Ovary (tissue), 9 donors: ENCODE measurements around the gene PTPRO. TPM values are rescaled to one million over a fixed set of nuclear protein-coding genes. Genes with fewer than 3 reads are reported as not detected.

ENCODE experiments used
- DNase-seq, 5 donors: peaks; one replicate each; pipeline ENCODE4 v3.0.0-alpha.2; 2019 to 2020
- H3K27ac ChIP-seq, 2 donors: fragments of 200-600 bp; one replicate each; pipeline versions ENCODE4 v1.5.1 to v1.8.0; 2019 to 2022
- H3K27me3 ChIP-seq: fragments of 200-600 bp; one replicate; pipeline ENCODE4 v1.8.0; 2022
- H3K36me3 ChIP-seq: fragments of 200-600 bp; sonication (generic); one replicate; pipeline ENCODE4 v1.5.1; 2019
- H3K4me1 ChIP-seq: one replicate; pipeline ENCODE4 v1.8.1; 2013; ENCODE audit warnings: mild to moderate bottlenecking, moderate library complexity; ENCODE audit not compliant: insufficient read depth
- H3K4me3 ChIP-seq: fragments of 200-600 bp; sonication (generic); one replicate; pipeline ENCODE4 v1.5.1; 2017
- H3K9me3 ChIP-seq, 2 donors: fragments of 200-600 bp in 1 of 2; sonication (generic) in 1 of 2; one replicate each; pipeline versions ENCODE4 v1.5.1 to v1.8.1; 2013 to 2019; ENCODE audit warnings: mild to moderate bottlenecking in 1 of 2, moderate library complexity in 1 of 2
- EP300 ChIP-seq: sonication (generic); formaldehyde crosslinking; IDR thresholded peaks from one replicate; pipeline ENCODE4 v1.6.1; 2017; ENCODE audit warnings: antibody characterized with exemption
- POLR2A ChIP-seq: fragments of 450-650 bp; IDR thresholded peaks from one replicate; pipeline ENCODE4 v1.6.1; 2017; ENCODE audit warnings: antibody characterized with exemption, mild to moderate bottlenecking, moderate library complexity
- WGBS, 3 donors: extraction: QIAGEN DNeasy Blood & Tissue Kit in 1 of 3; methylation state at CpG; one replicate each; pipeline versions ENCODE4 v1.1.5 to v1.1.7; 2013 to 2017; 5-methylcytosine and 5-hydroxymethylcytosine counted together
- intact Hi-C, 4 donors: fragments of 100-400 bp; cut with DNase I; formaldehyde crosslinking; loops; one replicate each; pipeline versions ENCODE4 v1.11.0 to v1.15.1; 2022 to 2023
- polyA plus RNA-seq, 2 donors: library from polyadenylated mRNA; stranded (reverse); fragments of 200-250 nt in 1 of 2; fragments of 350-450 nt in 1 of 2; fragmentation: Illumina TruSeq in 1 of 2; extraction: RNeasy Lipid Tissue Mini Kit (QIAGEN cat#74804) in 1 of 2; gene quantifications; one replicate each; pipeline ENCODE4 v1.2.3, GENCODE V29; 2013 to 2014
- total RNA-seq, 7 donors: library from RNA; depleted of rRNA in 2 of 7; stranded (reverse); fragments of >200 nt in 2 of 7; fragmentation: NEBNext Ultra II Directional in 3 of 7; extraction: Animal tissue kit (Norgen Biotek cat#: 25700) in 3 of 7; gene quantifications; one replicate each; pipeline versions ENCODE4 v1.1.0 to v1.2.4, GENCODE V29; 2016 to 2023
- TF ChIP-seq, protein P1 (sequence below), 3 donors: fragments of 450-650 bp in 2 of 3; fragments of 200-600 bp in 1 of 3; IDR thresholded peaks; one replicate each; pipeline versions ENCODE4 v1.5.1 to v1.8.0; 2016 to 2022; ENCODE audit warnings: antibody characterized with exemption in 3 of 3, mild to moderate bottlenecking in 1 of 3
- donor health status: DM: no; HTN: no; CAD: no; lungs with moderate emphysema.
- donor health status: DM: no; HTN: no; CAD: no.
- donor health status: Bipolar disorder and iron deficiency.
- donor health status: DM: yes; HTN: yes; CAD: no.
- donor health status: DM: no; HTN: no; CAD: no.
- donor health status: DM: yes; HTN: yes; CAD: no.

The PTPRO gene
- total and polyA plus RNA-seq, 9 donors: 0.30 to 3.7 (median 0.83) TPM

DNA sequence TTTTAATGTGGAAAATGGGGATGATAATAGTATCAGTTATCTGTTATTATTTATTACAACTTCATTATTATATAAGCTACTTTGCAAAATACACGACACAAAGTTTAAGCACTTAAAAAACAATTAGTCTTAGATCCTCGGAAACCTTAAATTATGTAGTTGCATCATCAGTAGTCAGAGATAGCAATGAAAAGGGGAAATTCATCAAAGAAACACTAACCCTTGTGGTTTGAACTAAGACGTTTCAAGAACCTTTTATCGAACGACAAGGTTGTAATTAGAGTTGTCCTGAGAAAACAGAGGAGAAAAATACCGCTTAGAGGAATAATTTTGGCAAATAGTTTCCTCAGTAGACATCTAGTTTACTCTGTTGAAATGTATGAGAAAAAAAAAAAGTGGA lies 198.5 kb downstream of the PTPRO start:
- TF ChIP-seq EP300: no peak
- Histone ChIP-seq H3K27me3 (no peaks in the 10 kb centered on the region), H3K9me3 (no peaks in the 10 kb centered on the region), H3K27ac (no peak overlapping the region), H3K36me3 (no peaks in the 10 kb centered on the region), H3K4me3 (no peak overlapping the region), H3K4me1 (no peaks in the 10 kb centered on the region)
- DNase-seq: no peak
- 12 to 17% (median 13%) methylated on average over 6 of the region's 6 CpGs for WGBS, 3 donors
- intact Hi-C loops: loop anchor here in 1 of 4 donors (10.0 kb wide), 1 partner anchor 246 kb away; no protein-coding TSS in a partner anchor

- no peaks in the 10 kb centered on the region for H3K4me1 ChIP-seq
- no peaks in the 10 kb centered on the region for H3K36me3 ChIP-seq
- no peaks in the 10 kb centered on the region for H3K27me3 ChIP-seq
- TF ChIP-seq, protein P1, sequence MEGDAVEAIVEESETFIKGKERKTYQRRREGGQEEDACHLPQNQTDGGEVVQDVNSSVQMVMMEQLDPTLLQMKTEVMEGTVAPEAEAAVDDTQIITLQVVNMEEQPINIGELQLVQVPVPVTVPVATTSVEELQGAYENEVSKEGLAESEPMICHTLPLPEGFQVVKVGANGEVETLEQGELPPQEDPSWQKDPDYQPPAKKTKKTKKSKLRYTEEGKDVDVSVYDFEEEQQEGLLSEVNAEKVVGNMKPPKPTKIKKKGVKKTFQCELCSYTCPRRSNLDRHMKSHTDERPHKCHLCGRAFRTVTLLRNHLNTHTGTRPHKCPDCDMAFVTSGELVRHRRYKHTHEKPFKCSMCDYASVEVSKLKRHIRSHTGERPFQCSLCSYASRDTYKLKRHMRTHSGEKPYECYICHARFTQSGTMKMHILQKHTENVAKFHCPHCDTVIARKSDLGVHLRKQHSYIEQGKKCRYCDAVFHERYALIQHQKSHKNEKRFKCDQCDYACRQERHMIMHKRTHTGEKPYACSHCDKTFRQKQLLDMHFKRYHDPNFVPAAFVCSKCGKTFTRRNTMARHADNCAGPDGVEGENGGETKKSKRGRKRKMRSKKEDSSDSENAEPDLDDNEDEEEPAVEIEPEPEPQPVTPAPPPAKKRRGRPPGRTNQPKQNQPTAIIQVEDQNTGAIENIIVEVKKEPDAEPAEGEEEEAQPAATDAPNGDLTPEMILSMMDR (IDR thresholded peaks at IDR 0.05): no peak
- no peak overlapping the region for H3K4me3 ChIP-seq
- no peak overlapping the region for H3K27ac ChIP-seq
- intact Hi-C loops: loop anchor here in 1 of 4 donors (10.0 kb wide), 1 partner anchor 248 kb away; no protein-coding TSS in a partner anchor
- whole genome bisulfite sequencing, 3 donors: 41 to 47% (median 41%) methylated on average over 3 of the region's 3 CpGs
- no peak for DNase-seq
- H3K9me3 ChIP-seq: no peaks in the 10 kb centered on the region
These were observed 200.4 kb downstream of the PTPRO start for GRCh38 chr12:15522574-15523187.

- no peak overlapping the region for H3K27ac ChIP-seq
- H3K4me1 ChIP-seq: no peaks in the 10 kb centered on the region
- no peaks in the 10 kb centered on the region for H3K27me3 ChIP-seq
- no peak overlapping the region for H3K4me3 ChIP-seq
- WGBS, 3 donors: 75 to 79% (median 76%) methylated on average over 2 of the region's 2 CpGs
- no peaks in the 10 kb centered on the region for H3K9me3 ChIP-seq
- TF ChIP-seq, protein P1 (IDR thresholded peaks at IDR 0.05): no peak
- no peak for TF ChIP-seq EP300
- TF ChIP-seq POLR2A: no peak
- no peak for DNase-seq
- H3K36me3 ChIP-seq: no peaks in the 10 kb centered on the region
- intact Hi-C loops: loop anchor here in 1 of 4 donors (10.0 kb wide), 1 partner anchor 251 kb away; no protein-coding TSS in a partner anchor
These were observed 203.1 kb downstream of the PTPRO start for GRCh38 chr12:15525441-15525840.

DNA sequence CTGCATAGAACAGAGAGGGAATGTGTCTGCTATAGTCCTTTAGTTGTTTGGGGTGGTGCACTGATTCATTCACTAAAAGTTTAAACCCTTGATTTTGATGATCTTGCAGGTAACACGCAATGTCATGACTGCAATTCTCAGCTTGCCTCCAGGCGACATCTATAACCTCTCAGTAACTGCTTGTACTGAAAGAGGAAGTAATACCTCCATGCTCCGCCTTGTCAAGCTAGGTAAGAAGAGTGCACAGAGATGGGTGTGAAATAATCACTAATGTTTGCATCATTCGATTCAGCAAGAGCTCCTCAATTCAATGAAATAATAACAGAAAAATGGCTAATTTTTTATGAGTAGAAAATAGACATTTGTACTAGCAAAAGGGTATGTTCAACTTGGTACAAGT lies 203.7 kb downstream of the PTPRO start:
- Histone ChIP-seq H3K27ac (no peak overlapping the region), H3K4me1 (no peaks in the 10 kb centered on the region), H3K4me3 (no peak overlapping the region), H3K36me3 (no peaks in the 10 kb centered on the region), H3K9me3 (no peaks in the 10 kb centered on the region), H3K27me3 (no peaks in the 10 kb centered on the region)
- 88 to 91% (median 89%) methylated on average over 4 of the region's 4 CpGs for WGBS, 3 donors
- TF ChIP-seq, protein P1 (IDR thresholded peaks at IDR 0.05): no peak
- TF ChIP-seq POLR2A (no peak), EP300 (no peak)
- DNase-seq: no peak
- intact Hi-C loops: loop anchor here in 1 of 4 donors (10.0 kb wide), 1 partner anchor 251 kb away; no protein-coding TSS in a partner anchor
